MM.1S (cell line): ENCODE measurements around the gene BCAP29.

ENCODE experiments used
- DNase-seq: peaks from one replicate; pipeline ENCODE4 v3.0.0-alpha.2; 2015
- H2AFZ ChIP-seq: fragments of 300-600 bp; sonication (generic); 2 replicates; pipeline ENCODE4 v1.6.0; 2016; ENCODE audit warnings: antibody characterized with exemption, low read length
- H3F3A ChIP-seq: fragments of 300-600 bp; sonication (generic); 2 replicates; pipeline ENCODE4 v1.6.1; 2016; ENCODE audit warnings: mild to moderate bottlenecking, antibody characterized with exemption, low read length, moderate library complexity, mixed read lengths; ENCODE audit not compliant: insufficient read depth
- H3K27ac ChIP-seq: fragments of 300-600 bp; sonication (generic); 2 replicates; pipeline ENCODE4 v1.5.1; 2016; ENCODE audit warnings: mild to moderate bottlenecking, low read length
- H3K27me3 ChIP-seq: fragments of 300-600 bp; sonication (generic); replicated peaks from 2 replicates; pipeline ENCODE4 v1.6.0; 2016; ENCODE audit warnings: low read length; ENCODE audit not compliant: insufficient read depth
- H3K36me3 ChIP-seq: fragments of 300-600 bp; sonication (generic); replicated peaks from 2 replicates; pipeline ENCODE4 v1.6.1; 2016; ENCODE audit warnings: mild to moderate bottlenecking, low read length, mixed read lengths; ENCODE audit not compliant: insufficient read depth
- H3K4me1 ChIP-seq: fragments of 300-600 bp; sonication (generic); 2 replicates; pipeline ENCODE4 v1.6.1; 2016; ENCODE audit warnings: low read length, mixed read lengths
- H3K4me2 ChIP-seq: fragments of 300-600 bp; sonication (generic); 2 replicates; pipeline ENCODE4 v1.6.0; 2016; ENCODE audit warnings: low read depth, low read length
- H3K4me3 ChIP-seq: fragments of 300-600 bp; sonication (generic); 2 replicates; pipeline ENCODE4 v1.5.1; 2016; ENCODE audit warnings: low read length, mixed read lengths
- H3K79me2 ChIP-seq: fragments of 300-600 bp; sonication (generic); 2 replicates; pipeline ENCODE4 v1.6.1; 2016; ENCODE audit warnings: mixed run types, low read length, mixed read lengths
- H3K9ac ChIP-seq: fragments of 300-600 bp; sonication (generic); 2 replicates; pipeline ENCODE4 v1.6.1; 2016; ENCODE audit warnings: low read length, mixed read lengths
- H3K9me2 ChIP-seq: fragments of 300-600 bp; sonication (generic); replicated peaks from 2 replicates; pipeline ENCODE4 v1.6.1; 2016; ENCODE audit warnings: mild to moderate bottlenecking, low read length, mixed read lengths; ENCODE audit not compliant: insufficient read depth
- H3K9me3 ChIP-seq: fragments of 300-600 bp; sonication (generic); replicated peaks from 2 replicates; pipeline ENCODE4 v1.6.1; 2016; ENCODE audit warnings: mild to moderate bottlenecking, low read length, mixed read lengths; ENCODE audit not compliant: insufficient read depth
- H4K20me1 ChIP-seq: fragments of 300-600 bp; sonication (generic); 2 replicates; pipeline ENCODE4 v1.6.1; 2016; ENCODE audit warnings: mild to moderate bottlenecking, low read length, moderate library complexity, mixed read lengths; ENCODE audit not compliant: insufficient read depth
- EZH2 ChIP-seq: fragments of 300-600 bp; sonication (generic); optimal IDR thresholded peaks from 2 replicates; pipeline ENCODE3; 2017; ENCODE audit warnings: low read depth, mild to moderate bottlenecking, antibody characterized with exemption, low read length, mixed read lengths
- EZH2phosphoT487 ChIP-seq: fragments of 300-600 bp; sonication (generic); IDR thresholded peaks from 2 replicates; pipeline ENCODE4 v1.6.1; 2018; ENCODE audit warnings: antibody characterized with exemption, low read length
- TF ChIP-seq, protein P1 (sequence below): fragments of 300-600 bp; sonication (generic); IDR thresholded peaks from 2 replicates; pipeline ENCODE4 v1.5.1; 2016; ENCODE audit warnings: antibody characterized with exemption, low read length, mixed read lengths

Gene BCAP29

DNA sequence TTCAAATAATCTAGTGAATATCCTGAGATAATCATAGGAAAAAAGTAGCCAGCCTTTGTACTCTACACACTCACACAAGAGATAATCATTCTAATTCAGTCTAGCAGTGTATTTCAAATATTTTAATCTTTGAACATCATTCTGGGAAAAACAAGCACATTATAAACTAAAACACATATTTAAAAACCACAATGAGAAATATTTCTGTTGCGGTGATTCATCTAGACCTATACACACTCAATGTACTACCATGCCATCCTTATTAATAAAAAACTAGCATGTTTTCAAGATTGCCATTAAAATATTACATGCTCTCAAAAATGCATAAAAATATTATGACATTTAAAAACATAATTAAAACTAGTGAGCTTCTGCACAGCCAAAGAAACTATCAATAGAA lies 28.1 kb upstream of the BCAP29 start:
- Histone ChIP-seq H3K27ac (no peak overlapping the region), H3K36me3 (no peaks in the 10 kb centered on the region; the same call in 1 of the 2 replicates), H3K4me3 (no peak overlapping the region), H4K20me1 (no peaks in the 10 kb centered on the region), H3K9me2 (no peaks in the 10 kb centered on the region), H3K79me2 (peaks cover 8% of the 10 kb centered on the region; the same call in 1 of the 2 replicates), H3F3A (no peaks in the 10 kb centered on the region), H2AFZ (no peak overlapping the region), H3K27me3 (no peaks in the 10 kb centered on the region), H3K9ac (no peak overlapping the region), H3K9me3 (no peaks in the 10 kb centered on the region), H3K4me2 (no peak overlapping the region), H3K4me1 (no peaks in the 10 kb centered on the region)
- no peak for TF ChIP-seq EZH2
- no peak for TF ChIP-seq EZH2phosphoT487
- TF ChIP-seq, protein P1, sequence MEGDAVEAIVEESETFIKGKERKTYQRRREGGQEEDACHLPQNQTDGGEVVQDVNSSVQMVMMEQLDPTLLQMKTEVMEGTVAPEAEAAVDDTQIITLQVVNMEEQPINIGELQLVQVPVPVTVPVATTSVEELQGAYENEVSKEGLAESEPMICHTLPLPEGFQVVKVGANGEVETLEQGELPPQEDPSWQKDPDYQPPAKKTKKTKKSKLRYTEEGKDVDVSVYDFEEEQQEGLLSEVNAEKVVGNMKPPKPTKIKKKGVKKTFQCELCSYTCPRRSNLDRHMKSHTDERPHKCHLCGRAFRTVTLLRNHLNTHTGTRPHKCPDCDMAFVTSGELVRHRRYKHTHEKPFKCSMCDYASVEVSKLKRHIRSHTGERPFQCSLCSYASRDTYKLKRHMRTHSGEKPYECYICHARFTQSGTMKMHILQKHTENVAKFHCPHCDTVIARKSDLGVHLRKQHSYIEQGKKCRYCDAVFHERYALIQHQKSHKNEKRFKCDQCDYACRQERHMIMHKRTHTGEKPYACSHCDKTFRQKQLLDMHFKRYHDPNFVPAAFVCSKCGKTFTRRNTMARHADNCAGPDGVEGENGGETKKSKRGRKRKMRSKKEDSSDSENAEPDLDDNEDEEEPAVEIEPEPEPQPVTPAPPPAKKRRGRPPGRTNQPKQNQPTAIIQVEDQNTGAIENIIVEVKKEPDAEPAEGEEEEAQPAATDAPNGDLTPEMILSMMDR: no peak
- no peak for DNase-seq

DNA sequence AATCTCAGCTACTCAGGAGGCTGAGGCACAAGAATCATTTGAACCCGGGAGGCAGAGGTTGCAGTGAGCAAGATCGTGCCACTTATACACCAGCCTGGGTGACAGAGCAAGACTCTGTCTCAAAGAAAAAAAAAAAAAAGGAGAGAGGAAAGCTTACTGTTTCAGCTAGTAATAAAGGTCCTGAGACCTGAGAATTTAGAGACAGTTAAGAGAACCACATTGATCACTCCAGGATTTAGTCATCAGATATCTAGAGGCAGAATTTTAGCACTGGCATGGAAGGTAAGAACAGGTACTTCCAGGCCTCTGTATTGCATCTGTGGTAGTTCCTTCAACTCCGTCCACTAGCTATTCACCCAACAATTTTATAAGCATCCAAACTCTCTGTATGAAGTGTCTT lies 24.2 kb upstream of the BCAP29 start:
- Histone ChIP-seq H3K9me3 (no peaks in the 10 kb centered on the region), H3K36me3 (peaks cover 5% of the 10 kb centered on the region; the same call in 1 of the 2 replicates)
- TF ChIP-seq EZH2: no peak
- TF ChIP-seq, protein P1: no peak
- TF ChIP-seq EZH2phosphoT487: no peak

GRCh38 chr7:107559864-107560263 lies 20.2 kb upstream of the BCAP29 start:
- Histone ChIP-seq H2AFZ (no peak overlapping the region), H3K9me2 (no peaks in the 10 kb centered on the region), H3K9ac (no peak overlapping the region), H3K79me2 (peaks cover 53% of the 10 kb centered on the region), H3K27me3 (no peaks in the 10 kb centered on the region), H4K20me1 (no peaks in the 10 kb centered on the region), H3K9me3 (no peaks in the 10 kb centered on the region), H3K4me2 (no peak overlapping the region), H3F3A (no peaks in the 10 kb centered on the region), H3K4me1 (peaks cover 11% of the 10 kb centered on the region), H3K4me3 (no peak overlapping the region), H3K36me3 (peaks cover 5% of the 10 kb centered on the region; the same call in 1 of the 2 replicates), H3K27ac (no peak overlapping the region)
- no peak for TF ChIP-seq EZH2
- TF ChIP-seq, protein P1: no peak
- no peak for TF ChIP-seq EZH2phosphoT487
- DNase-seq: no peak

More for the DNA sequence above, 24.2 kb upstream of the BCAP29 start:
- no peak overlapping the region for H3K4me2 ChIP-seq
- no peaks in the 10 kb centered on the region for H3F3A ChIP-seq
- no peaks in the 10 kb centered on the region for H3K9me2 ChIP-seq
- H3K4me1 ChIP-seq: no peaks in the 10 kb centered on the region
- peaks cover 31% of the 10 kb centered on the region for H3K79me2 ChIP-seq
- H3K27ac ChIP-seq: no peak overlapping the region
- H3K27me3 ChIP-seq: no peaks in the 10 kb centered on the region
- H2AFZ ChIP-seq: no peak overlapping the region
- no peak for DNase-seq
- no peak overlapping the region for H3K4me3 ChIP-seq
- H3K9ac ChIP-seq: no peak overlapping the region
- no peaks in the 10 kb centered on the region for H4K20me1 ChIP-seq
